Effector memory CD4-positive, alpha-beta T cell (primary cell): ENCODE data around the gene HHATL.

Source experiments
- DNase-seq, 3 donors: peaks; one replicate each; pipeline ENCODE4 v3.0.0-alpha.2; 2020
- H3K27ac ChIP-seq: 2 replicates; pipeline ENCODE4 v1.7.0; 2013; ENCODE audit warnings: mild to moderate bottlenecking, low read length, moderate library complexity; ENCODE audit not compliant: insufficient read depth, poor library complexity, severe bottlenecking
- H3K27me3 ChIP-seq: replicated peaks from 2 replicates; pipeline ENCODE4 v1.7.0; 2013; ENCODE audit warnings: mild to moderate bottlenecking, low read length; ENCODE audit not compliant: insufficient read depth, control insufficient read depth, poor library complexity, severe bottlenecking
- H3K36me3 ChIP-seq: 2 replicates; pipeline ENCODE4 v1.7.0; 2013; ENCODE audit warnings: mild to moderate bottlenecking, low read length, moderate library complexity; ENCODE audit not compliant: control insufficient read depth, insufficient read depth
- H3K4me1 ChIP-seq: 2 replicates; pipeline ENCODE4 v1.7.0; 2013; ENCODE audit warnings: low read length, mild to moderate bottlenecking; ENCODE audit not compliant: control insufficient read depth, insufficient read depth, poor library complexity, severe bottlenecking
- H3K4me3 ChIP-seq: 2 replicates; pipeline ENCODE4 v1.7.0; 2013; ENCODE audit warnings: low read length, low read depth, mild to moderate bottlenecking; ENCODE audit not compliant: insufficient read depth, poor library complexity, severe bottlenecking
- H3K9me3 ChIP-seq: 2 replicates; pipeline ENCODE4 v1.7.0; 2013; ENCODE audit warnings: mild to moderate bottlenecking, low read length, moderate library complexity; ENCODE audit not compliant: control insufficient read depth
- total RNA-seq, 3 donors: gene quantifications; one replicate each; lab custom pipeline; 2026; lab: John Stamatoyannopoulos, UW

The HHATL gene
- 0 to 0.19 (median 0.17) reads per million in 3 donors for total RNA-seq

- H3K9me3 ChIP-seq, result no peaks in the 10 kb centered on the region
- no peaks in the 10 kb centered on the region for H3K36me3 ChIP-seq
- H3K4me3 ChIP-seq, result no peak within 1 kb of the TSS
- H3K27ac ChIP-seq, result no peak within 1 kb of the TSS
- H3K4me1 ChIP-seq, result peaks cover 7% of the 10 kb centered on the region
- DNase-seq, result no peak
- no peaks in the 10 kb centered on the region for H3K27me3 ChIP-seq
These were observed at the start of gene HHATL for GRCh38 chr3:42702066-42702951. Gene HHATL, minus strand, starts transcription at chr3:42702798. Its CDS starts 1,972 bp downstream, at chr3:42700826.

DNA sequence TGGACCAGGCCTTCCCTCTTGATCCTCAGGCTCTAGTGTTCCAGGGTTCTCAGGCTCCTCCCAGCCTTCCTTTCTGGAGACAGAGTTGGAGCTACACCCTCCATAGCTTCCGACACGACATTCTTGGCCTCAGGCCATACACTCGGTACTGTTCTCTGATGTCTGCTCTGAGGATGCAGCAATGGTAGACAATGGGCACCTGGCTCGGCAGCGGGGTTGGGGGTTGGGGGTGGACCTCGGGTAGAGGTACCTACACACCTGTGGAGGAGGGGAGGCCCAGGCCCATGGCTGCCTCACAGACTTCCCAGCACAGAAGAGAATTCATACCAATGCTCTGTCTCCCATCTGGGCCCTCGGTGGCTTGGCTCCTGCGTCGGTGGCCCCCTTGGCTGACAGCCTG lies 49.0 kb upstream of the HHATL start:
- peaks cover 21% of the 10 kb centered on the region for H3K4me1 ChIP-seq
- no peak for DNase-seq
- no peaks in the 10 kb centered on the region for H3K9me3 ChIP-seq
- no peak overlapping the region for H3K27ac ChIP-seq
- no peaks in the 10 kb centered on the region for H3K27me3 ChIP-seq
- no peaks in the 10 kb centered on the region for H3K36me3 ChIP-seq
- no peak overlapping the region for H3K4me3 ChIP-seq

- H3K9me3 ChIP-seq, result no peaks in the 10 kb centered on the region
- H3K27me3 ChIP-seq, result no peaks in the 10 kb centered on the region
- peaks cover 22% of the 10 kb centered on the region for H3K4me1 ChIP-seq
- no peak for DNase-seq
- H3K4me3 ChIP-seq, result no peak overlapping the region
- H3K36me3 ChIP-seq, result no peaks in the 10 kb centered on the region
- no peak overlapping the region for H3K27ac ChIP-seq
These were observed 48.2 kb upstream of the HHATL start for GRCh38 chr3:42750834-42751233.

GRCh38 chr3:42749753-42750231 lies 47.2 kb upstream of the HHATL start:
- Histone ChIP-seq H3K27me3 (no peaks in the 10 kb centered on the region), H3K27ac (no peak overlapping the region), H3K36me3 (no peaks in the 10 kb centered on the region), H3K4me3 (no peak overlapping the region), H3K4me1 (peaks cover 22% of the 10 kb centered on the region), H3K9me3 (no peaks in the 10 kb centered on the region)
- no peak for DNase-seq

- Histone ChIP-seq H3K36me3 (no peaks in the 10 kb centered on the region), H3K4me1 (peaks cover 22% of the 10 kb centered on the region), H3K27ac (no peak overlapping the region), H3K9me3 (no peaks in the 10 kb centered on the region), H3K27me3 (no peaks in the 10 kb centered on the region), H3K4me3 (no peak overlapping the region)
- DNase-seq, result no peak
These were observed 46.6 kb upstream of the HHATL start for GRCh38 chr3:42749025-42749752.

GRCh38 chr3:42747581-42747980 lies 45.0 kb upstream of the HHATL start:
- Histone ChIP-seq H3K27ac (peak overlapping the region; percentile 3), H3K4me3 (no peak overlapping the region), H3K27me3 (no peaks in the 10 kb centered on the region), H3K4me1 (peaks cover 22% of the 10 kb centered on the region), H3K36me3 (no peaks in the 10 kb centered on the region), H3K9me3 (no peaks in the 10 kb centered on the region)
- DNase-seq, result peak in 1 of 3 donors; percentile 8

DNA sequence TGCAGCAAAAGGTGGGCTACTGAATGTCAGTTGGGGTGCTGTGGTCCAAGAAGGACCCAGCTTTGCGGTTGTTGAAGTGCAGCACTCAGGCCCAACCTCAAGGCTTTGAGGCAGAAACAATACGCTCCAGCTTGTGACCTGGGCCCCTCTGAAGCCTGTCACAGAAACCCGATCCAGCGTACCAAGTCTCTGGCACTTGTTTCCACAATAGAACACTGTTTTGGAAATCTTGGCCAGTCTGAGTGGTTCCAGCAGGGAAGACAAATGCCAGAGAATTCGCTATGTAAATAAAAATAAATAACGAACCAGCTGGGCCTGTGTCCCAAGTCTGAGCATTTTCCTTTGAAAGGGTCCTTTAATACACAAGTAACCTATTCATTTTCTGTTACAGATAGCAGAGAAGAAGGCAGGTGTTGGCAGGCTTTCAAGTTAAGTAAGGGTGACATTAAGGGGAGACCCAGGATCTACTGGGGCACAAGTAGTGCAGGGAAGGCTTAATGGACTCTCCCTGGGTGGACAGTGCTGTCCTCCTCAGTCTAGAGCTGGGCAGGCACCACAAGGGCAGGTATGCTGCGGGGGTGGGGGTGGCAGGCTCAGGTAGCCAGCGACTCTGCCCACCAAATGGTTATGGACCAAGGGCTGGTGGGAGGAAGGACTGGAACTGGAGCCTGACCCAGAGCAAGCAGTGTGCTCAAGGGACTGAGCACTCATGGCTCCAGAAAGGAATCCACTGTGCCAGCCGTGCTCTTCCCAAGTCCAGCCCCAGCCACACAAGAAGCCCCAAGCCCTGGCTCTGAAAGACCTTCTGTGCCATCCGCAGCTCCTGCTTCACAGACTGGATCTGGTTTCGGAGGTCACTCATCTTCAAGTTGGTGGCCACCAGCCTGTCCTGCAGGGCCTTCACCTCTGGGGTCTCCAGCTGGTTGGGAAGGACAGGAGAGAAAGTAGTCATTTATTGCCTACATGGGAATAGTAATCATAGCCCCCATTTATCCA lies 44.2 kb upstream of the HHATL start:
- peaks cover 22% of the 10 kb centered on the region for H3K4me1 ChIP-seq
- no peaks in the 10 kb centered on the region for H3K27me3 ChIP-seq
- H3K9me3 ChIP-seq, result no peaks in the 10 kb centered on the region
- H3K36me3 ChIP-seq, result no peaks in the 10 kb centered on the region
- DNase-seq, result no peak
- H3K4me3 ChIP-seq, result no peak overlapping the region
- H3K27ac ChIP-seq, result peak overlapping the region; percentile 3

- DNase-seq, result no peak
- H3K27me3 ChIP-seq, result no peaks in the 10 kb centered on the region
- H3K4me3 ChIP-seq, result no peak overlapping the region
- H3K36me3 ChIP-seq, result no peaks in the 10 kb centered on the region
- H3K9me3 ChIP-seq, result no peaks in the 10 kb centered on the region
- peaks cover 22% of the 10 kb centered on the region for H3K4me1 ChIP-seq
- no peak overlapping the region for H3K27ac ChIP-seq
These were observed 43.3 kb upstream of the HHATL start for GRCh38 chr3:42745776-42746454.

- DNase-seq, result no peak
- no peak overlapping the region for H3K4me3 ChIP-seq
- peaks cover 22% of the 10 kb centered on the region for H3K4me1 ChIP-seq
- H3K36me3 ChIP-seq, result no peaks in the 10 kb centered on the region
- no peaks in the 10 kb centered on the region for H3K27me3 ChIP-seq
- H3K27ac ChIP-seq, result no peak overlapping the region
- H3K9me3 ChIP-seq, result no peaks in the 10 kb centered on the region
These were observed 42.7 kb upstream of the HHATL start for GRCh38 chr3:42745291-42745745.
